DMS114 treated with DMSO at 0.1 percent for 48 hours (cell line): Measurements from ENCODE around the gene GRHL1.
"Not testable (repeated sequence)": the region's sequence is repeated elsewhere in the genome, so short reads cannot be mapped to it uniquely, and the experiment has no call there.

ENCODE experiments used
- DNase-seq: peaks from one replicate; lab custom pipeline; 2025; ENCODE audit not compliant: unreplicated experiment; lab: John Stamatoyannopoulos, UW

GRHL1 gene

GRCh38 chr2:9951522-9952285, at the start of gene GRHL1:
Gene GRHL1 (plus strand): TSS chr2:9951693. CDS start chr2:9951834, 141 bp downstream.
- DNase-seq = peak; percentile 57

DNA sequence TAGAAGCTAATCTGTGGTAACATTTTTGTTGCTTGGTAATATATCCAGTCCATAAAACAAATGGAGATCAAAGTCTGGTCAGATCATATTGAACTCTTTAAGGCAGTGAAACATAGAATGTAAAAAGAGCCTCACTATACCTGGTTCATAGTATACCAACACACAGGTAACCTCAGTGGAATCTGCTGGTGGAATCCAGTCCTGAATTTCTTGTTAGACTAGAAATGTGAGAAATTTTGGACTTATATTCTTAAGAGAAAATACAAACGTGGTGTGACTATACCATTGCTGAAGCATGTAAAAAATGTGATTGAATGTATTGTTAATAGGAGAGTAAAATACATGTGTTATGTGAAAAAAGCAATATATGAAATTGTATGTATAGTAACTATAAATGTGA, 46.1 kb upstream of the GRHL1 start:
- no peak for DNase-seq

DNA sequence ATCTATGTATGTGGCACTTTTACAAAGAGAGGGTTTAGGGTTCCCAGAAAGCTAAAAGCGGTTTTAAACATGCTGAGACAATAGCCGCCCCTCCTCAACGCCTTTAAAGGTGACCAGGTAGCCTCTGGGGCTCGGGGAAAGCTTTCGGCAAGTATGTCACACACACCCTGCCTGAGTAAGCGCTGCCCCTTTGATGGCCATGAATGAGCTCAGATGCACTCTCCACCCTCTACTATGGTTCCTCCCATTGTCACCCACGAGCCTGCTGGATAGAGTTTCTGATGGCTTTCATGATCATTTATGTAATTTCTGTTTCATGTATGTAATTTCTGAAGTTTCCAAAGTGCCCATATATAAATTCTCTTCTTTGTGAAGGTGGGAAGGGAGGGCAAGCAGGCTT, 44.1 kb upstream of the GRHL1 start:
- no peak for DNase-seq

DNA sequence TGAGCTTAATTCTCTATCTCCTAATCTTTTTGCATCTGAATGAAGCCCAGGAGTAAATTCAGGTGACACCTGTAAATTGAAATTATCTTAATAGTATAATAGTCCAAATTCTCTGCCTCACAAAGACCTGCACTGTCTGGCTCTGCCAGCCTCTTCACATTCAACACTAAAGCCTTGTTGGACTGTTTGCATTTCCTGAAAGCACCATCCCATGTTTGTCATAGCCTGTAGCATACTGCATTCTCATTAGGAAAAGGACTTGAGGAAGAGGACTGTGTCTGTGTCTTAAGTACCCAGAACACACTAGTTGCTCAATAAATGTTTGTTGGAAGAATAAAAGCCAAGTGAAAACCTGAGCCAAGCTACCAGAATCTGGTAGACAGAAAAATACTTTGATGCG, 42.9 kb upstream of the GRHL1 start:
- no peak for DNase-seq

- DNase-seq = no peak
Measured at GRCh38 chr2:9909106-9909505, 42.4 kb upstream of the GRHL1 start.

DNA sequence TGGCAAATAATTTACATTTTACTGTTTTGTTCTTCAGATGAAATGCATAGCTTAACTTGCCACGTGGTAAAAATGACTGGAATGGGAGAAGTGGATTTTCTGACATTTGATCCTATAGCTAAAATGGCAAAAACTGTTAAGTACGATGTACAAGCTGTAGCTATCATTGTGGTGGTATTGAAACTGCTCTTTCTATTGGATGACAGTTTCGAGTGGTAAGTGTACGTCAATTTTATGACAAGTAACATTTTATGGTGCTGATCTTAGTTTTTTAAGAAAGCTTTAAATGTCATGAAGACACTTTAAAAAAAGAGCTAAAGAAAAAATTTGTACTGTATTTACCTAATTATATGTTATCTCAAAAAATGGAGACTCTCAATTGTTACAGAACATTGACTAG, 40.8 kb upstream of the GRHL1 start:
- no peak for DNase-seq

GRCh38 chr2:9912468-9912867, 39.0 kb upstream of the GRHL1 start:
- DNase-seq = no peak

GRCh38 chr2:9914384-9915065, 37.0 kb upstream of the GRHL1 start:
- DNase-seq = no peak

DNA sequence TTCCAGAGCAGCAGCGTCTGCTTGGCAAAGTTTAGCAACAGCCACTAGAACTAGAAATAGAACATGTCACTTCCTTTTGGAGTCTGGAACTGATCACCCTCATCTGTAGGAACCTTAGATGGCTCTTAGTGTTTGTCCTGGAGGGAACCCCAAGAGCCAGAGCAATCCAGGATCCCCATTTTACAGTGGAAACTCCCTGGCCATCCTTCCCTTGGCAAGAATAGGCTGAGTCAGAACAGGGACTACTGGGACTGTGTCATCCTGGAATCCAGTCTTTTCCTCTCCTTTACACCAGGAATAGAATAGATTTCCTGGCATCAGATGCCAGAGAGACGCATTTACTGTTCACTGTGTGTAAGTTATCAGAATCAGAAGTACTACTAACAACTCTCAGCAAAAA, 33.2 kb upstream of the GRHL1 start:
- no peak for DNase-seq

DNA sequence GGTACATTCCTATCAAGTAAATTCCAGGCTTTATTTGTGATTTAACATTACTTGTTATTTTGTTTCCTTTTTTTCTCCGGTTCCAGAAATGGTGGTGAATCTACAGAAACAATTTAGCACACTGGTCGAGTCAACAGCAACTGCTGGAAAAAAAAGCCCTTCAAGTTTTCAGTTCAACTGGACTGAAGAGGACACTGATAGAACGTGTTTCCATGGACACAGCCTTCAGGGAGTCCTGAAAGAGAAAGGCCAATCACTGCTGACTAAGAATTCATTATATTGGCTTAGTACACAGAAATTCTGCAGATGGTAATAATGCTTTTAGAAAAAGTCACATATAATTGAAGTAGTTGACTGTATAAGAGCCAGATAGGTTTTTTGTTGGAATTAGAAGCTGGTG, 32.0 kb upstream of the GRHL1 start:
- no peak for DNase-seq

- not testable (repeated sequence) for DNase-seq
Measured at GRCh38 chr2:9927020-9927419, 24.5 kb upstream of the GRHL1 start.

DNA sequence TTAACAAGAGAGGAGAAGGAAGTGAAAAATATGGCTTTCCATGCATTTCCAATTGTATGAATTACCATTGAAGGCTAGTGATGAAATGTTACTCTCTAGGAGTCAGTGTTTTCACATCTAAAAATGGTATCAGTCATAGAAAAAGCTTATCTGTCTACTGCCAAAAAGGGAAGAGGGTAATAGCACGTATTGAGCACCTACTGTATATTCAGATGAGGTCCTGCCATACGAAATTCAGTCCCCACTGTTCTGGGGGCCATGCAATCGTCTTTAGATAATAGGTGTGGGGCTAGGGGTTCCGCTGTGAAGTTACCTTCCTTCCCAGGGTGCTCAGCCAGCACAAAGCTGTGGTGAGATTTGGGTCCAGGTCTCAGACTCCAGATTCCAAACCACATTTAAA, 14.2 kb upstream of the GRHL1 start:
- no peak for DNase-seq

DNA sequence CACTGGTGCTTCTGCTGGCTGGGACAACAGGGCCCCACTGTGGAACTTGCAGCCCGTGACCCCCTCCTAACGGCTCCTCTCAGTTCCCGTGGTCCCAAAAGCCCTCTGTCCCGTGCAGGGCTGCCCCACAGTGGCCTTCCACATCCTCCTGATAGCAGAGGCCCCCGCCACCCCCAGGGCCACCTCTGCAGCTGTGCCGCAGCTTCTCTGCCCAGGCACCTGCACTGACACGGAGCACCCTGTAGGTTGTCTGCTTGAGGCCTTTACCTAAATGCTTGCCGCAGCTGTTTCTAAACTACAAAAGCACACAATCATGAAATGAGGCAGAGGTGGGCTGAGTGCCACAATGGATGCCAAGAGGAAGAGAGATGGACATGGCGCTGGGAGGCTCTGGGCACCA, 13.5 kb upstream of the GRHL1 start:
- DNase-seq = no peak

DNA sequence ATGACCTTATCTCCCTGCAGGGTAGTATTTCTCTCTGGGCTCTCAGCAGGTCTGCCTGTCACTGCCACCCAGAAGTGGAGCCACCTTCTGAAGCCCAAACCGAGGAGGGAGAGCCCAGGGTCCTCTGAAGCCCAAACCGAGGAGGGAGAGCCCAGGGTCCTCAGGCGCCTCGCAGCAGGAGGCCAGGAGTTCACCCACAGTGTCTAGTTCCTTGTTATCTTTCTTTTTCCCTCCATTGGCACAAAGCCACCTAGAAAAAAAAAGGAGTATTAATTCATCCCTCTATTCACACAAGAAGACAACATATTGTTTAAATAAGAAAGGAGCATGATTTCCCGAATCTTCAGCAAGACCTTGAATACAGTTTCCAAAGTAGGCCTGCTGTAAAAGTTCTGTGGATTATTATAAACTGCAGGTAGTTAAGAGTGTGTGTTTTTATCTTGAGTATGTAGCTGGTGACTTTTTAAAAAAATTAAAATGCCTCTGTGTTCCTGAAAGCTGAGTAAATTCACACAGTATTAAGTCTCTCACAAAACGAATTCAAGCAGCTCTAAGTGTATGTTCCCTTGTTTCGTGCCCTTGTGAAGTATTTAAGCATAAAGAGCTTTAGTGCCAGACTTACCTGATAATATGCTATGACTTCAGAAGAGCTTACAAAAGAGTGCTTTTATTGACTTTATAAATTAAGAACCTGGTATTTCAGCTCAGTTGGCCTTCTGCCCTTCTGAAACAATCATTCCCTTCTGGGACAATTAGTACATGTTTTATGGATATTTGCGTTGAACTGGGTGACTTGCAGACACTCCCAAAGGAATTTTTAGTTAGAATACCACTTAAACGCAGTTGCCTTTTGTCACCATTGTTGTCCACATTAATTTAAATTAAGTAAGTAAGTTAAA, 11.7 kb upstream of the GRHL1 start:
- DNase-seq = no peak

- no peak for DNase-seq
Measured at GRCh38 chr2:9941196-9941995, 10.1 kb upstream of the GRHL1 start.

- DNase-seq = no peak
Measured at GRCh38 chr2:9941996-9942390, 9.5 kb upstream of the GRHL1 start.

DNA sequence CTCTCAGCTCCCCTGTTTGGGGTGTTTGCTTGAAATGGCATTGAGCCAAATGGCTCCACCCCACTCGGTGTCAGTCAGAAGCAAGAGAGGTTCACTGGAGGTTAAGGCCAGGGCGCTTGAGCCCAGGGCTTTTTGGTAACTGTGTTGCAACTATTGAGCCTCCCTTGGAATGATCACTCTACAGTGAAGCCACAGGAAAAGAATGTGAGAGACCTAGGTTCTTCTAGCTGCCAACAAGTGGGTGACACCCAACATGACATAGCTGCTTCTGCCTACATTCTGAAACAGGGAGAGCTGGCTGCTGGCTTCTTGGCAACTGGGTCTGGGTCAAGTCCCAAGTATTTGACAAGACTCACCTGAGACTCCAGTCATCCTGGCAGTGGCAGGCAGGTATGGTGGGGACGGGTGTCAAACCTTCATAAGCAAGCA, 7.1 kb upstream of the GRHL1 start:
- DNase-seq = no peak

DNA sequence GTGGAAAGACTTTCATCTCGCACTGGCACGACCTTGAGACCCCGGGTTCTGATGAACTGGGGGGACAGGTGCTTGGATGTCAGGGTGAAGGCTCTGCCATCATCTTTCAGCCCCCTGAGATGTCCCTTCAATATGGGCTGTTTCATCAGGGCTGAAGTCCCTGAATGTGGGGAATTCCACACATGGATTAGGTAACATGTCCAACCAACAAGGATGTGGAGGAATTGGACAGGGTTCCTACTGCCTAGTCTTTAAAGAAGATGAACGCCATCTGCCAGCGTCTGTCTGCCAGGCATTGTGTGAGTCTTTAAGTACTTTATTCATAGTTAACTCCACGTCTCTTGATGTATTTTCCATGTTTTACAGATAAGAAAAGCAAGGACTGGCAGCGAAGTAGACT, 5.9 kb upstream of the GRHL1 start:
- DNase-seq = no peak

DNA sequence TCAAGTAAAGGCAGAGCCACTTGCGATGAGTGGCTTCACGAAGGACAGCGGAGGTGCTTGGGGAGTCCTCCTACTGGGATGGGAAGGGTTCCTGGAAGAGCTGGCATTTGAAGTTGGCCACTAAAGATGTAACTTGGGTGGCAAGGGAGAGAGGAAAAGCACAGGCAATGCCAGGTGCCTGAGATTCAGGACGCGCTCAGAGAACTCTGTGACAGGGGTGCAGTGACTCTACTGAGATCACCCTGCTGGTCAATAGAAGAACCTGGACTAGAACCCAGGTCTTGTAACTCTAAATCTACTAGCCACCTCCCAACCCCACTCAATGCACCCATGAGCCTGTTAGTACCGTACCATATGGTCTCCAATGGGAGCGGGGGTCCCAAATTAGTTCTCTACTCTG, 5.4 kb upstream of the GRHL1 start:
- DNase-seq = no peak

GRCh38 chr2:9946818-9947217, 4.7 kb upstream of the GRHL1 start:
- no peak for DNase-seq

GRCh38 chr2:9948721-9949120, 2.8 kb upstream of the GRHL1 start:
- no peak for DNase-seq
